Adrenal gland (tissue), 5 donors: Measurements from ENCODE around the gene RAB4A.

ENCODE experiments used
- CTCF ChIP-seq, 6 experiments: fragments of 450-650 bp in 4 of 6; fragments of 200-600 bp in 2 of 6; sonication (generic) in 1 of 6; IDR thresholded peaks; 1 replicate in 5 of 6; 2 replicates in 1 of 6; pipeline versions ENCODE4 v1.5.1 to v1.8.0; 2016 to 2021; ENCODE audit warnings: antibody characterized with exemption in 6 of 6, mild to moderate bottlenecking in 2 of 6, moderate library complexity in 1 of 6
- POLR2A ChIP-seq, 2 donors: fragments of 450-650 bp; IDR thresholded peaks; one replicate each; pipeline ENCODE4 v1.6.1; 2017; ENCODE audit warnings: antibody characterized with exemption in 2 of 2, mild to moderate bottlenecking in 2 of 2, moderate library complexity in 1 of 2
- donor health status: DM: no; HTN: no; CAD: no.

GRCh38 chr1:229280921-229281320 lies 10.0 kb downstream of the RAB4A start:
- TF ChIP-seq CTCF (IDR thresholded peaks at IDR 0.05), result no peak
- no peak for TF ChIP-seq POLR2A (IDR thresholded peaks at IDR 0.05)
